DOHH2 (cell line): ENCODE results near the gene TMEM214.

Source experiments
- H3F3A ChIP-seq: fragments of 200-600 bp; sonication (generic), shearing (Covaris generic); 2 replicates; pipeline ENCODE4 v1.6.0; 2016; ENCODE audit warnings: antibody characterized with exemption, mild to moderate bottlenecking; ENCODE audit not compliant: control insufficient read depth, insufficient read depth
- H3K27ac ChIP-seq: fragments of 200-600 bp; sonication (generic); 2 replicates; pipeline ENCODE4 v1.5.1; 2014; ENCODE audit warnings: low read depth, mild to moderate bottlenecking, low read length, moderate library complexity
- H3K27me3 ChIP-seq: fragments of 200-600 bp; sonication (generic); 2 replicates; pipeline ENCODE4 v1.6.1; 2014; ENCODE audit warnings: mild to moderate bottlenecking, low read length, mixed read lengths; ENCODE audit not compliant: control insufficient read depth
- H3K36me3 ChIP-seq: fragments of 200-600 bp; sonication (generic); 2 replicates; pipeline ENCODE4 v1.6.1; 2014; ENCODE audit warnings: mild to moderate bottlenecking, low read length, moderate library complexity, mixed read lengths; ENCODE audit not compliant: control insufficient read depth
- H3K4me1 ChIP-seq: fragments of 200-600 bp; sonication (generic); 2 replicates; pipeline ENCODE4 v1.6.1; 2014; ENCODE audit warnings: mild to moderate bottlenecking, low read length, mixed read lengths; ENCODE audit not compliant: control insufficient read depth
- H3K4me2 ChIP-seq: fragments of 200-600 bp; sonication (generic); 2 replicates; pipeline ENCODE4 v1.6.0; 2014; ENCODE audit warnings: mild to moderate bottlenecking, low read length, moderate library complexity
- H3K4me3 ChIP-seq: fragments of 200-600 bp; sonication (generic); 2 replicates; pipeline ENCODE4 v1.5.1; 2014; ENCODE audit warnings: mild to moderate bottlenecking, low read length, mixed read lengths
- H3K79me2 ChIP-seq: fragments of 200-600 bp; sonication (generic); 2 replicates; pipeline ENCODE4 v1.6.1; 2014; ENCODE audit warnings: mild to moderate bottlenecking, low read length, mixed read lengths; ENCODE audit not compliant: control insufficient read depth
- H3K9me2 ChIP-seq: fragments of 200-600 bp; sonication (generic); replicated peaks from 2 replicates; pipeline ENCODE4 v1.6.1; 2014; ENCODE audit warnings: mild to moderate bottlenecking, low read length, mixed read lengths; ENCODE audit not compliant: control insufficient read depth
- H3K9me3 ChIP-seq: fragments of 200-600 bp; sonication (generic); 2 replicates; pipeline ENCODE4 v1.6.1; 2014; ENCODE audit warnings: antibody characterized with exemption, low read length, mixed read lengths; ENCODE audit not compliant: control insufficient read depth, insufficient read depth
- H4K20me1 ChIP-seq: fragments of 200-600 bp; sonication (generic); 2 replicates; pipeline ENCODE4 v1.6.0; 2014; ENCODE audit warnings: low read depth, mild to moderate bottlenecking, antibody characterized with exemption, low read length, moderate library complexity; ENCODE audit not compliant: control insufficient read depth, insufficient read depth
- CTCF ChIP-seq: fragments of 200-600 bp; sonication (generic); IDR thresholded peaks from one replicate; pipeline ENCODE4 v1.5.1; 2014; ENCODE audit warnings: antibody characterized with exemption, mild to moderate bottlenecking, low read depth, low read length; ENCODE audit not compliant: poor library complexity, severe bottlenecking
- EZH2phosphoT487 ChIP-seq: fragments of 200-600 bp; sonication (generic); IDR thresholded peaks from 2 replicates; pipeline ENCODE4 v1.6.1; 2017; ENCODE audit warnings: borderline replicate concordance, mild to moderate bottlenecking, antibody characterized with exemption, low read length, moderate library complexity, mixed read lengths

TMEM214 gene

DNA sequence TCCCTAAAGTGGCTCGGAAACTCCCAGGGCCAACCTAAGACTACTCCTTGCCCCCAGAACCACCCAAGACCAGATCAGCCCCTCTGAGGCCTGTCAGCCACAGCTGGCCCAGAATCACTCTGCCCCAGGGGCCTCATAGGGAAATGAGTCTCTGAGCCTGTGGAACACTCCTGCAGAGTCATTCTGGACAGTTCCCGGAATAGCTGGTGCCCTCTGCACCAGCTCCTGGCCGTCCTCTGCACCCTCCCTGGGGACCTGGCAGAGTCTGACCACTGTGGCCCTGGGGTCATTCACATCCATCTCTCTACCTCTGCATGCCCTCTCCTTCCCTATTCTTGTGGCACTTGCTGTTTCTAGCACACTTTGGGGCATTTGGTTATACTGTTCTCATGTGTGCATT lies 14.6 kb upstream of the TMEM214 start:
- H3K27me3 ChIP-seq: peaks cover 10% of the 10 kb centered on the region; the same call in 1 of the 2 replicates
- no peak overlapping the region for H3K4me3 ChIP-seq
- H3K4me2 ChIP-seq: no peak overlapping the region
- no peak for TF ChIP-seq EZH2phosphoT487
- no peak for TF ChIP-seq CTCF
- no peaks in the 10 kb centered on the region for H3F3A ChIP-seq
- no peaks in the 10 kb centered on the region for H3K79me2 ChIP-seq
- no peaks in the 10 kb centered on the region for H3K9me2 ChIP-seq
- no peaks in the 10 kb centered on the region for H3K36me3 ChIP-seq
- H4K20me1 ChIP-seq: no peaks in the 10 kb centered on the region
- no peaks in the 10 kb centered on the region for H3K4me1 ChIP-seq
- H3K9me3 ChIP-seq: no peaks in the 10 kb centered on the region
- no peak overlapping the region for H3K27ac ChIP-seq

- Histone ChIP-seq H3F3A (no peaks in the 10 kb centered on the region), H3K4me3 (no peak overlapping the region), H3K9me3 (no peaks in the 10 kb centered on the region), H3K4me2 (no peak overlapping the region), H3K9me2 (no peaks in the 10 kb centered on the region), H3K27ac (no peak overlapping the region), H3K27me3 (peaks cover 5% of the 10 kb centered on the region; the same call in 1 of the 2 replicates), H3K36me3 (no peaks in the 10 kb centered on the region), H3K79me2 (no peaks in the 10 kb centered on the region), H4K20me1 (no peaks in the 10 kb centered on the region), H3K4me1 (no peaks in the 10 kb centered on the region)
- no peak for TF ChIP-seq EZH2phosphoT487
- TF ChIP-seq CTCF: no peak
Observed at GRCh38 chr2:27019459-27019858, 13.3 kb upstream of the TMEM214 start.

- Histone ChIP-seq H3K27me3 (peaks cover 3% of the 10 kb centered on the region; the same call in 1 of the 2 replicates), H3K4me1 (no peaks in the 10 kb centered on the region), H3F3A (no peaks in the 10 kb centered on the region), H3K27ac (no peak overlapping the region), H3K9me3 (no peaks in the 10 kb centered on the region), H3K4me2 (no peak overlapping the region), H4K20me1 (no peaks in the 10 kb centered on the region), H3K4me3 (no peak overlapping the region), H3K79me2 (no peaks in the 10 kb centered on the region), H3K9me2 (no peaks in the 10 kb centered on the region), H3K36me3 (no peaks in the 10 kb centered on the region)
- TF ChIP-seq CTCF (no peak), EZH2phosphoT487 (no peak)
Observed at GRCh38 chr2:27019931-27020855, 12.6 kb upstream of the TMEM214 start.
